Skeletal muscle satellite cell (primary cell): ENCODE data around the gene PRDX4.
"Not testable (repeated sequence)": the region's sequence is repeated elsewhere in the genome, so short reads cannot be mapped to it uniquely, and the experiment has no call there.

Source experiments
- H3K27me3 ChIP-seq: 2 replicates; pipeline ENCODE4 v1.7.0; 2013; ENCODE audit warnings: low read length; ENCODE audit not compliant: control insufficient read depth, insufficient read depth
- H3K36me3 ChIP-seq: 2 replicates; pipeline ENCODE4 v1.7.0; 2013; ENCODE audit warnings: mild to moderate bottlenecking, control low read depth, low read length; ENCODE audit not compliant: insufficient read depth
- H3K4me1 ChIP-seq: 2 replicates; pipeline ENCODE4 v1.7.0; 2013; ENCODE audit warnings: low read length; ENCODE audit not compliant: control insufficient read depth, insufficient read depth
- H3K4me2 ChIP-seq: 2 replicates; pipeline ENCODE4 v1.7.0; 2013; ENCODE audit warnings: mild to moderate bottlenecking, low read length
- H3K4me3 ChIP-seq: 2 replicates; pipeline ENCODE4 v1.7.0; 2013; ENCODE audit warnings: low read length
- H3K9ac ChIP-seq: 2 replicates; pipeline ENCODE4 v1.7.0; 2013; ENCODE audit warnings: mild to moderate bottlenecking, low read depth, low read length, moderate library complexity
- H3K9me3 ChIP-seq: replicated peaks from 2 replicates; pipeline ENCODE4 v1.7.0; 2013; ENCODE audit warnings: mild to moderate bottlenecking, control low read depth, low read length

PRDX4 gene

DNA sequence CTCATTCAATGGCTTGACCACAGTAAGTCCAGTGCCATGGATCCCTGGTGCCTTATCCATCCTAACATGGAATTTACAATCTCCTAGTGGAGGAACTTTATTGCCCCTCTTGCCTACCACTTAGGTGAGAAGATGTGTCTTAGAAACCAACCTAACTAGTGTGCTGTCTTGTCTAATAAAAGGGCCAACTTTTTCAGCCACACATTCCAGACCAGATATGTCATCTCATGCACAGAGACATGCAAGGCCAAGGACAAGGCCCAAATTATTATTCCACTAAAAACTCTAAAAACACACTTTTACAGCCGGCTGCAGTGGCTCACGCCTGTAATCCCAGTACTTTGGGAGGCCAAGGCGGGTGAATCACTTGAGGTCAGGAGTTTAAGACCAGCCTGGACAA, 10.6 kb upstream of the PRDX4 start:
- peaks cover 4% of the 10 kb centered on the region for H3K27me3 ChIP-seq
- no peaks in the 10 kb centered on the region for H3K36me3 ChIP-seq
- no peak overlapping the region for H3K4me3 ChIP-seq
- H3K9me3 ChIP-seq = no peaks in the 10 kb centered on the region
- H3K4me2 ChIP-seq = no peak overlapping the region
- H3K4me1 ChIP-seq = no peaks in the 10 kb centered on the region
- H3K9ac ChIP-seq = no peak overlapping the region

DNA sequence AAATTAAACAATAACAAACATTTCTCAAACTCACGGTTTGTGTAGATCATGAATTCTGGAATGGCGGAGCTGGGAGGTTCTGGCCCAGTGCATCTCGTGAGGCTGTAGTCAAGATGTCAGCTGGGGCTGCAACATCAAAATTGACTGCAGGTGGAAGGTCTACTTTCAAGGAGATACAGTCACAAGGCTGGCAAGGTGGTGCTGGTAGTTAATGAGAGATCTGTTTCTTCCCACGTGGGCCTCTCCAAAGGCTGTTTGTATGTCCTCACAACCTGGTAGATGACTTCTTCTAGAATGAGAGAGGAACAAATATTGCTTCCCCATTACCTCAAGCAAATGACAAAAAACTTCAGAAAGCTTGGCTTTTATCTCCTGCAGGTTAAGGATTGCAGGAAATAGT, 8.0 kb upstream of the PRDX4 start:
- no peak overlapping the region for H3K4me3 ChIP-seq
- no peak overlapping the region for H3K9ac ChIP-seq
- no peaks in the 10 kb centered on the region for H3K27me3 ChIP-seq
- no peak overlapping the region for H3K4me2 ChIP-seq
- no peaks in the 10 kb centered on the region for H3K4me1 ChIP-seq
- H3K9me3 ChIP-seq = no peaks in the 10 kb centered on the region
- no peaks in the 10 kb centered on the region for H3K36me3 ChIP-seq

DNA sequence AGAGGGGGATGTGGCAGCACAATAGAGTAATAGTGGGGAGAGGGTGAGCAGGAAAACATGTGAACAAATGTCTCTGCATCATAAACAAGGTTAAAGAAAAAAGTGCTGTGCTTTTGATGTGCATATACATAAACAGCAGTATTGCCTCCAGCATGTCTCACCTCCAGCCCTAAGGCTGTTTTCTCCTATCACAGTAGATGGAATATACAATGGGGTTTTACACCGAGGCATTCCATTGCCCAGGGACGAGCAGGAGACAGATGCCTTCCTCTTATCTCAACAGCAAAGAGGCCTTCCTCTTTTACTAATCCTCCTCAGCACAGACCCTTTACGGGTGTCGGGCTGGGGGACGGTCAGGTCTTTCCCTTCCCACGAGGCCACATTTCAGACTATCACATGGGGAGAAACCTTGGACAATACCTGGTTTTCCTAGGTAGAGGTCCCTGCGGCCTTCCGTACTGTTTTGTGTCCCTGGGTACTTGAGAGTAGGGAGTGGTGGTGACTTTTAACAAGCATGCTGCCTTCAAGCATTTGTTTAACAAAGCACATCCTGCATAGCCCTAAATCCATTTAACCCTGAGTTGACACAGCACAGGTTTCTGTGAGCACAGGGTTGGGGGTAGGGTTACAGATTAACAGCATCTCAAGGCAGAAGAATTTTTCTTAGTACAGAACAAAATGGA, 7.1 kb upstream of the PRDX4 start:
- H3K4me1 ChIP-seq, H3K27me3 ChIP-seq, H3K4me3 ChIP-seq, H3K9ac ChIP-seq, H3K36me3 ChIP-seq, H3K9me3 ChIP-seq, H3K4me2 ChIP-seq: not testable (repeated sequence)

DNA sequence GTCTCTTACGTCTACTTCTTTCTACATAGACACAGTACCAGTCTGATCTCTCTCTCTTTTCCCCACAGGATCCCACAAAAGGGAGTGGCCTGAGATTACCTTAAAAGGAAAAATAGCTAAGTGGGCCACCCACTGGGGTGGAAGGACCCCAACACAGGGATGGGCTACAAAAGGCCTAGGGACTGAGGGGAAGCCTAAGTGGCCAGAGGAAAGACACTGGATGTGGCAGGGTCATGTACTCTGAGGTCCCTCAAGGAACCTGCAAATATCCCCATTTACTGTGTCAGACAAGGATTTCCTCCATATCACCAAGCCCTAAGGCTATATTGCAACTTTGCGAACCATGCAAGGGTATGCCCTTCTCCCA, 6.5 kb upstream of the PRDX4 start:
- Histone ChIP-seq H3K36me3 (no peaks in the 10 kb centered on the region), H3K27me3 (no peaks in the 10 kb centered on the region), H3K9me3 (no peaks in the 10 kb centered on the region), H3K4me1 (no peaks in the 10 kb centered on the region), H3K9ac (no peak overlapping the region), H3K4me2 (no peak overlapping the region), H3K4me3 (no peak overlapping the region)

DNA sequence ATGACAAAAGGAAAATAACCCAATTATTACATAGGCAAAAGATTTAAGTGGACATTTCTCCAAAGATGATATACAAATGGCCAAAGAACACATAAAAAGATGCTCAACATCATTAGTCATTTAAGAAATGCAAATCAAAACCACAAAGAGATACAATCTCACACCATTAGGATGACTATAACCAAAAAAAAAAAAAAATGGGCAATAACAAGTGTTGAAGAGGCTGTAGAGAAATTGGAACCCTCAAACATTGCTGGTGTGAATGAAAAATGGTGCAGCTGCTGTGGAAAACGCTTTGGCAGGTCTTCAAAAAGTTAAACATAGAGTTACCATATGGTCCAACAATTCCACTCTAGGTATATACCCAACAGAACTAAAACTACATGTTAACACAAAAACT, 5.6 kb upstream of the PRDX4 start:
- H3K4me2 ChIP-seq = no peak overlapping the region
- H3K4me3 ChIP-seq = no peak overlapping the region
- no peaks in the 10 kb centered on the region for H3K36me3 ChIP-seq
- no peak overlapping the region for H3K9ac ChIP-seq
- H3K4me1 ChIP-seq = peaks cover under 1% of the 10 kb centered on the region
- H3K27me3 ChIP-seq = no peaks in the 10 kb centered on the region
- H3K9me3 ChIP-seq = no peaks in the 10 kb centered on the region

DNA sequence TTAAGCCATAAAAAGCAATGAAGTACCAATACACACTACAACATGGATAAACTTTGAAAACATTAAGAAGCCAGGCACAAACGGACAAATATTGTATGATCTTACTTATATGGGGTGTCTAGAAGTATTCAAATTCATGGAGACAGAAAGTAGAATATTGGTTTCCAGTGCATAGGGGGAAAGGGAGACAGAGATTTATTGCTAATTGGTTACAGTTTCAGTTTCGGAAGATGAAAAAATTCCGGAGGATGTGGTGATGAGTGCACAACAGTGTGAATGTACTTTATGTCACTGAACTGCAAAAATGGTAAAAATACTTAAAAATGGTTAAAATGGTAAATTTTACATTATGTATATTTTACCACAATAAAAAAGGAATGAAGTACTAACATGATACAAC, 5.1 kb upstream of the PRDX4 start:
- Histone ChIP-seq H3K9me3 (no peaks in the 10 kb centered on the region), H3K27me3 (no peaks in the 10 kb centered on the region)

DNA sequence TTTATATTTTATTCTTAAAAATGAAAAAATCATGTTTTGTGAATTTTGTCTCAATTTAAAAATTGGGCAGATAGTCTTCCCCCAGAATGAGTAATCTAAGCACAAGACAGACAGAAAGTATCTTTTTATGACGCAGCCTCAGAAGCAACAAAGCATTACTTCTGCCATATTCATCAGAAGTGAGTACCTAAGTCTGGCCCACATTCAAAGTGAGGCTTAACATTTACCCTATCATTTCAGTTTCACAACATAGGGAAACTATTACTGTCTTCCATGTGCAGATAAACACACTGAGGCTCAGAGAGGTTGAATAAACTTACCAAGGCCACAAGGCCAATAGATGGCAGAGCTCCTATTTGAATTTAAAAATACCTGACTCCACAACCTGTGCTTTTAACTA, 4.4 kb upstream of the PRDX4 start:
- no peak overlapping the region for H3K4me2 ChIP-seq
- no peak overlapping the region for H3K9ac ChIP-seq
- H3K4me1 ChIP-seq = peaks cover 5% of the 10 kb centered on the region
- no peaks in the 10 kb centered on the region for H3K27me3 ChIP-seq
- H3K36me3 ChIP-seq = no peaks in the 10 kb centered on the region
- no peak overlapping the region for H3K4me3 ChIP-seq
- no peaks in the 10 kb centered on the region for H3K9me3 ChIP-seq

More for the DNA sequence above, 5.1 kb upstream of the PRDX4 start:
- Histone ChIP-seq H3K4me3 (no peak overlapping the region), H3K36me3 (no peaks in the 10 kb centered on the region), H3K9ac (no peak overlapping the region), H3K4me2 (no peak overlapping the region), H3K4me1 (peaks cover 5% of the 10 kb centered on the region)

DNA sequence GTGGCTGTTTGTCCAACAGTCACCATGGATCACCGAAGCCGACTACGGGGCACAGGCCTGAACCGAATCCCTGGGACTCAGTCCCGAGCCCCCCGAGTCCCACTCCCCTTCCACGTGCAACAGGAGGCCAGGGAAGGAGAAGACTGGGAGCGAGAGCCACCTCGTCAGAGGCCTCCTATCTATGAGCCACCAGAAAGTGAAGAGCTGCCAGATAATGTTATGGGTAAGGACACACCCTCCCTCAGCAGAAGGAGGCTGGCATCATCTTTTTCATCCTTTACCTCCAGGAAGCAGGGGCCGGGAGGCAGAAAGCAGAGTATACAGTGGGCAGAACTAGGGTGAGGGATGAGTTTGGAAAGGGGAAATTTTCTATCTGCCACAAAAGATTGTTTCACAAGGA, 2.8 kb upstream of the PRDX4 start:
- no peaks in the 10 kb centered on the region for H3K27me3 ChIP-seq
- no peak overlapping the region for H3K4me2 ChIP-seq
- H3K4me1 ChIP-seq = peaks cover 5% of the 10 kb centered on the region

DNA sequence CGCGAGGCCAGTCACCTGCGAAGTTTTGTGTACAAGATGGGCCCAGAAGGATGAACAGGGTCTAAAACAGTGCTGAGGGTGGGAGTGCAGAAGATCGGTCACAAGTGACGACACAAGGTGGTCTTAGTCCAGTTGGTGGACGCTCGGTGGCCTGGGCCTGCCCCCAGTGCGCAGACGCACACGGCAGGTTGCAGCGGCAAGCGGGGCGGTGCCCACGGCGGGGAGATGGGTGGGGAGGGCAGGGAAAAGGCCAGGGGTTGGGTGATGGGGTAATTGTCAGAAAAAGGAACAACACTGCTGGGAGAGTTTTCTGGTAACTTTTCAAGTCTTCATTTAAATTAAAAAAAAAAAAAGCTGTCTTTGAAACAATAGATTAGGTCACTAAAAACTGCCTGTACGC, 1.0 kb upstream of the PRDX4 start:
- Histone ChIP-seq H3K27me3 (no peaks in the 10 kb centered on the region), H3K36me3 (no peaks in the 10 kb centered on the region), H3K4me1 (peaks cover 5% of the 10 kb centered on the region), H3K4me2 (no peak overlapping the region), H3K4me3 (no peak overlapping the region), H3K9me3 (no peaks in the 10 kb centered on the region), H3K9ac (no peak overlapping the region)

More for the DNA sequence above, 2.8 kb upstream of the PRDX4 start:
- no peaks in the 10 kb centered on the region for H3K9me3 ChIP-seq
- H3K9ac ChIP-seq = no peak overlapping the region
- H3K4me3 ChIP-seq = no peak overlapping the region
- H3K36me3 ChIP-seq = no peaks in the 10 kb centered on the region

DNA sequence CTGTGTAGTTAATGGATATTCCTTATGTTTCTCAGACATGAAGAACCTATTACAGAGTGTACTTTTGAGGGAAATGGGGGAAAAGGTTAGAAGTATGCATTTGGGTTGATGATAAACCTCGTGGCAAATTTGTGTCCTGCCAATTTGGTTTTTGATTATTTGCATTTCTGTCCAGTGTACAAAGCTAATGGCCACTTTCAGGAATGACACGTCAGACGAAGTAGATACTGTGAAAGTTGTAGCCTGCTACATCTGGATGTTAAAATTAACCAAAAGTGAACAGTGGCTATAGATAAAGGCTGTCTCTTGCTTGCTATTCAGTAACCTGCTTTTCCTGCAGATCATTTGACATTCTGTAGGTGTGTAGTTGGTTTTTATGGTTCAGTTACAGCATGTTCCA, 1.0 kb downstream of the PRDX4 start:
- peak overlapping the region; percentile 96 for H3K9ac ChIP-seq
- no peaks in the 10 kb centered on the region for H3K27me3 ChIP-seq
- peaks cover 5% of the 10 kb centered on the region for H3K4me1 ChIP-seq
- no peaks in the 10 kb centered on the region for H3K36me3 ChIP-seq
- peak overlapping the region; percentile 98 for H3K4me3 ChIP-seq
- no peaks in the 10 kb centered on the region for H3K9me3 ChIP-seq
- peak overlapping the region; percentile 97 for H3K4me2 ChIP-seq

DNA sequence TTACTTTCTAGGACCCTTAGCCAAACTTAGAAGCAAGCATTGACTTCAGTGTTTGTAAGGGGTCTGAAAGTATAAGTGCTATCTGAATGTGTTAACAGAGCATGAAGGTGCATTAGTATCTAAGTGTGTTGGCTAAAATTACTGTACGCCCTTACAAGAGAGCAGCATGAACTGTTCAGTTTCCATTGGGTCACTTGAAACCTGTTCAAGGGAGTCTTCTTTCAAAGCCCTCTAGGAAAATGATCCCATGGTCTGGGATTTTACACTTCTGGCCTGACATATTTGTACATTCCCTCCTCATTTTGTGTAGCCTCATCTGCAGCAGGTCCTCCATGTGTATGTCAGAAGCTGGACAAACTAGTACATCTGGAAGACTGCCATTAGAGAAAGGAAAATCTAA, 3.2 kb downstream of the PRDX4 start:
- Histone ChIP-seq H3K4me2 (no peak overlapping the region), H3K27me3 (no peaks in the 10 kb centered on the region), H3K9ac (no peak overlapping the region), H3K4me3 (no peak overlapping the region), H3K36me3 (no peaks in the 10 kb centered on the region), H3K9me3 (no peaks in the 10 kb centered on the region), H3K4me1 (peaks cover 5% of the 10 kb centered on the region)

DNA sequence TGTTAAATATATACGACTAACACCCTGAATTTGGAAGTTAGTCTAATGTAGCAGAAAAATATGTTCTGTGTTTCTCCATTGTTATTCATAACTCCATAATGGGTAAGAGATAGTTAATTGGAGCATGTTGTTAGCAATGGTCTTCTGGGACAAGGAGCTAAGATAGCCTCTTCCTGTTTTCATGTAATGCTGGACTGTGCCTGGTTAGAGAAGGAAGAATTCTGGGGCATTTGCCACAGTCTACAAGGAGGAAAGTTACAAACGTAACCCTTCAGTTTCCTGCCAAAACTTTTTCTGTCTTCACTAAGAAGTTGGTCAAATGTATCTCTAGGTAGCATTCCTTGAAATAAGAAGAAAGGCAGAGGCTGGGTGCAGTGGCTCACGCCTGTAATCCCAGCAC, 5.8 kb downstream of the PRDX4 start:
- Histone ChIP-seq H3K4me1 (no peaks in the 10 kb centered on the region), H3K4me2 (no peak overlapping the region), H3K36me3 (no peaks in the 10 kb centered on the region), H3K9ac (no peak overlapping the region), H3K27me3 (no peaks in the 10 kb centered on the region), H3K9me3 (no peaks in the 10 kb centered on the region), H3K4me3 (no peak overlapping the region)
